ENCODE measurements around the gene MARCHF4.

Gene MARCHF4

GRCh38 chr2:216348756-216349308 lies 23.5 kb downstream of the MARCHF4 start:
- DNase-seq, result no peak

DNA sequence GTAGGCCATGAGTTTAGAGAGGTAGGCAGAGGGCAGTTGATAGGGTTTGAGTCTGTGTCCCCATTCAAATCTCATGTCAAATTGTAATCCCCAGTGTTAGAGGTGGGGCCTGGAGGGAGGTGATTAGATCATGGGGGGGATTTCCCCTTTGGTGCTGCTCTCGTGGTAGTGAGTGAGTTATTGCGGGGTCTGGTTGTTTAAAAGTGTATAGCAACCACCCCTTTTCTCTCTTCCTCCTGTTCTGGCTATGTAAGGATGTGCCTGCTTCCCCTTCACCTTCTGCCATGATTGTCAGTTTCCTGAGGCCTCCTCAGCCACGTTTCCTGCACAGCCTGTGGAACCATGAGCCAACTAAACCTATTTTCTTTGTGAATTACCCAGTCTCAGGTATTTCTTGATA lies 25.5 kb downstream of the MARCHF4 start:
- DNase-seq, result no peak

DNA sequence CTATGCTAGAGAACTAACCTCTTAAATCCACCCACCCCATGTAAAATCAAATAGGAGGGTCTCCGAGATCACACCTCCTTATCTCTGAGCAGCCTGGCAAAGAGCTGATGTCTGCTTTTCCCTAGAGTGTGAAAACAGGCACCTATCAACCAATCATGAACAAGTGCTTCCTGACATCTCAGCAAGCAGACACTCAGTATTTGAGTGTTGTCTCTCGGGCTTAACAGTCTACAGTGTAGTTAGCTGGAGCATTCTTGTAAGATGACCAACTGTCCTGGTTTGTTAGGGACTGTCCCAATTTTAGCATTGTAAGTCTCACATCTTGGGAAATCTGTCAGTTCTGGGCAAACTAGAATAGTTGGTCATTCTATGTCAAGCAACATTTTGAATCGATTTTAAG lies 26.4 kb downstream of the MARCHF4 start:
- DNase-seq, result no peak

GRCh38 chr2:216344950-216345300 lies 27.4 kb downstream of the MARCHF4 start:
- no peak for DNase-seq

- DNase-seq, result no peak
Observed at GRCh38 chr2:216344206-216344949, 27.9 kb downstream of the MARCHF4 start.

DNA sequence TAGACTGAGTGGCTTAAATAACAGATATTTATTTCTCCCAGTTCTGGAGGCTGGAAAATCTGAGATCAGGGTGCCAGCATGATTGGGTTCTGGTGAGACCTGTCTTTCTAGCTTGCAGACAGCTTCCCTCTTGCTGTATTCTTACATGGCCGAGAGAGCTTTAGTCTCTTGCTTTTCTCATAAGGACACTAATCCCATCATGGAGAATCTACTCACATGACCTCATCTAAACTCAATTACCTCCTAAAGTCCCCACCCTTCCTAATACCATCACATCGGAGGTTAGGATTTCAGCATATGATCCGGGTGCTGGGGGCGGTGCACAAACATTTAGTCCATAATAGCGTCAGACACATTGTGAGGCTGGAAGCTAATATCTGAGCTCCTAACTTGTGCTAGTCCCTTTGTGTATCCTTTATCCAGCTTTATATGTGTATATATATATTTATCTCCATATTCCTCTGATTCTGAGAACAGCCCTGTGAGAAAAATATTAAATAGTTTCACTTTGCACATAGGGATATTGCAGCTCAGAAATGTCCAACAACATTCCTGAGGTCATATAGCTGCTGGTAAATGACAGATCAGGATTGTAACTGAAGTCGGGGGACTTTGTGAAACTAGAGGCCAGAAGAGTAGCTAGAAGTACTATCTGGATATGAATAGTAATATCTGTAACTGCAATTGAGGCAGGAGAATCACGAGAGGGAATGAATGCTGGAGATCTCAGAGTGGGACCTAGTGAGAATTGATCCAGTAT lies 28.9 kb downstream of the MARCHF4 start:
- DNase-seq, result no peak

- no peak for DNase-seq
Observed at GRCh38 chr2:216341121-216341520, 31.2 kb downstream of the MARCHF4 start.

DNA sequence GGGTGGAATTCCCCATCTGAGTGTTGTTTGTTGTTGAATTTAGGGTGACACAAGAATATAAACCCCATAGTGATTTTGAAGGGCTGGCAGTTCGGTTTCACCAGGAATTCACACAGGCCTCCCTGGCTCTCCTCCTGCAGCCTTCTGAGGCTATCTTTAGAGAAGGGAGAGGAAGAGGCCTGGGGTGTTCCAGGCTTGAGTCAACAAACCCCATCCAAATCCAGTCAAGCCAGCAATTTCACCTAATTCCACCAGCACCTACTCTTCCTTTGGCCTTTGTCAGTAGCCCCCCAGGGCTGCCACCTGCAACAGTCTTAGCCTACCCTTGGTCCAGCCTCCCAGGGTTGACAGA lies 32.0 kb downstream of the MARCHF4 start:
- no peak for DNase-seq

DNA sequence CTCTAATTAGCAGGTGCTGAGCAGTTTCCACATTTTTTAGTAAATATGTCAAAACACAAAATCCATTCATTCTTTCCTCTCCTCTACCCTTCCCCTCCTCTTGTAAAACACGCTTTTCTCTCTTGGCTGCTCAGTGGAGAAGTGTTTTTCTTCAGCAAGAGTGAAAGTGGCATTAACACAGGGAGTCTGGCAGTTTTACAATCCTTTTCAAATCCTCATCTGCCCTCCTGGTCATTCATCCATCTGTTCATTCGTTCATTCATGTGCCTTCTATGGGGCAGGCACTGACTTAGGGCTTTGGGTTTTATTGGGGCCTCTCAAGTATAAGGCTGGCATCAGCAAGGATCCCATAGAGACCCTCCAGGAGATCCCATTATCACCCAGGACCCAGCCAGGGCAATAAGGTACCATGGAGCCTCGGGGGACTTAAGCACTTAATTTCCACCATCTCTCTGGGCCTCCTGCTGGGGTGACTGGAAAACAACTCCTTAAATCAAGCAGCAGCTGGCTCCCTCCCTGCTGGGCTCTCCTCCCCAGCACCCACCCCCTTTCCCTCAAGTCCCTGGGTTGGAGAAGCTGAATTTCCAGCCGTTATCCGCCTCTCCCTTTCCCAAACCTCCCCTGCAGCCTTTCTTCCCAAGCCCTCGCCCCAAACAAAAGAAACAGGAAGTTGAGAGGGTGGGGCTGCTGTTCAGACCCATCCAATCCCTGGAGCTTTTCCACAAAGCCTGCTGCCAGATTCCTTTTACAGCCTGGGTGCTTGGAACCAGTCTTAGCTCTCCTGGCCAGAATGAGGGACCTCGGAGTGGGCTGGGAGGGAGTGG lies 32.6 kb downstream of the MARCHF4 start:
- DNase-seq, result no peak

- DNase-seq, result no peak
Observed at GRCh38 chr2:216335252-216335651, 37.0 kb downstream of the MARCHF4 start.

DNA sequence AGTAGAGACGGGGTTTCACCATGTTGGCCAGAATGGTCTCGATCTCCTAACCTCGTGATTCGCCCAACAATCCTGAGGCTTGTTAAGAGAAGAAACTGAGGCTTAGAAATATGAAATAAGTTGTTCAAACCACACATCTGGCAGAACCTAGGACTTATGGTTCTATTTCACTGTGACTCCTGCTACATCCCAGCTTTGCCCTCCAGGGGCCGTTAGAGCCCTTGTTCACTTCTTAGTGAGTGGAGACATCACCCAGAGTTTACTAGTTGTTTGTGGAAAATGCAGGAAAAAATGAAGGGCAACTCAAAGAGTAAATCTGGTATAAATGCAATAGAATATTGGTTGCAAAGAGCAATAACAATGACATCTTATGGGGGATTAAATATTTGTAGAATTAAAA lies 43.9 kb downstream of the MARCHF4 start:
- no peak for DNase-seq

DNA sequence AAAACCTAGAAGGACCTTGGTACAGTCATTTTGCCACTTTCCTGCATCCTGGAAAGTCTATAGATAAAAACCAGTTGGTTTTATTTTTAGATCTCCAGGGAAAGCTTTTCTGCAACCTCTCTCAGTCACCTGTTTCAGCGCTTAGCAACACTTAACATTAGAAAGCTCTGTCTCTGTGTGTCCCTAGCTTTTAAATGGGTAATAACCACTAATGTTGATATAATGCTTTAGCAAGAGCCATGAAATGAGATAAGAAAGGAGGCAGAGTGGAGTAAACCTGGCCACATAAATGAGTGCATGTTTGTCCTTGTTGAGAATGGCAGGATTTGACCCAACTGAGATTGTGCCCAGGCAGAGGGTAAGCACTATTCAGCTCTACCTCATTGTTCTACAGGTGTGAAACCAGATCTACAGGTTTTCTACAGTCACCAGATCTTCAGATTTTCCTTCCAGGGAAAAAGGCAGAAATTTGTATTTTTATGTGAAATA lies 44.8 kb downstream of the MARCHF4 start:
- DNase-seq, result no peak

Data from activated CD8-positive, alpha-beta memory T cell treated with anti-CD3 and anti-CD28 coated beads for 24 hours (primary cell).